Suppressor macrophage treated with lipopolysaccharide for 1 hour (primary cell): ENCODE data around the gene EIF2S3B.
"Not testable (repeated sequence)": the region's sequence is repeated elsewhere in the genome, so short reads cannot be mapped to it uniquely, and the experiment has no call there.

ENCODE experiments used
- DNase-seq, 3 donors: peaks; one replicate each; pipeline ENCODE4 v3.0.0-alpha.2; 2020 to 2022

Gene EIF2S3B

GRCh38 chr12:10505620-10506019 is at the start of gene EIF2S3B:
EIF2S3B (plus strand) TSS chr12:10505890; CDS start chr12:10505903, 13 bp downstream.
- DNase-seq: no peak

- DNase-seq: no peak
These were observed 48.8 kb upstream of the EIF2S3B start for GRCh38 chr12:10456856-10457255.

GRCh38 chr12:10457760-10458159 is 47.9 kb upstream of the EIF2S3B start:
- no peak for DNase-seq

- DNase-seq: no peak
These were observed 39.4 kb upstream of the EIF2S3B start for GRCh38 chr12:10466311-10466710.

- DNase-seq: no peak
These were observed 36.0 kb upstream of the EIF2S3B start for GRCh38 chr12:10469701-10470100.

- not testable (repeated sequence) for DNase-seq
These were observed 32.9 kb upstream of the EIF2S3B start for GRCh38 chr12:10472808-10473207.

- DNase-seq: not testable (repeated sequence)
These were observed 23.8 kb upstream of the EIF2S3B start for GRCh38 chr12:10481901-10482300.

GRCh38 chr12:10487328-10487727 is 18.4 kb upstream of the EIF2S3B start:
- DNase-seq: not testable (repeated sequence)

GRCh38 chr12:10491766-10492165 is 13.9 kb upstream of the EIF2S3B start:
- no peak for DNase-seq

- DNase-seq: no peak
These were observed 8.1 kb upstream of the EIF2S3B start for GRCh38 chr12:10497602-10498001.

GRCh38 chr12:10498042-10498441 is 7.6 kb upstream of the EIF2S3B start:
- DNase-seq: no peak

- DNase-seq: no peak
These were observed 4.7 kb upstream of the EIF2S3B start for GRCh38 chr12:10501030-10501429.

GRCh38 chr12:10503460-10503859 is 2.2 kb upstream of the EIF2S3B start:
- no peak for DNase-seq

- DNase-seq: no peak
These were observed 6.2 kb downstream of the EIF2S3B start for GRCh38 chr12:10511756-10512355.

- DNase-seq: no peak
These were observed 7.1 kb downstream of the EIF2S3B start for GRCh38 chr12:10512798-10513197.

- DNase-seq: no peak
These were observed 15.9 kb downstream of the EIF2S3B start for GRCh38 chr12:10521555-10521954.

GRCh38 chr12:10528174-10528953 is 22.7 kb downstream of the EIF2S3B start:
- DNase-seq: no peak

- no peak for DNase-seq
These were observed 23.9 kb downstream of the EIF2S3B start for GRCh38 chr12:10529603-10530002.

GRCh38 chr12:10537721-10538120 is 32.0 kb downstream of the EIF2S3B start:
- no peak for DNase-seq

GRCh38 chr12:10540776-10541205 is 35.1 kb downstream of the EIF2S3B start:
- DNase-seq: peak; percentile 9 to 79 (median 48)

GRCh38 chr12:10543499-10543898 is 37.8 kb downstream of the EIF2S3B start:
- no peak for DNase-seq

- no peak for DNase-seq
These were observed 45.7 kb downstream of the EIF2S3B start for GRCh38 chr12:10551375-10551774.

GRCh38 chr12:10553148-10553547 is 47.5 kb downstream of the EIF2S3B start:
- no peak for DNase-seq

- no peak for DNase-seq
These were observed 48.6 kb downstream of the EIF2S3B start for GRCh38 chr12:10554228-10554755.
